ENCODE results near the gene DAPP1. TPM values are rescaled to one million over a fixed set of nuclear protein-coding genes. Genes with fewer than 3 reads are reported as not detected.

Gene DAPP1
- not detected in 2 replicates for total RNA-seq (2014; rRNA removed; shearing (Covaris generic))

GRCh38 chr4:99816545-99817308 is at the start of gene DAPP1:
Gene DAPP1 (plus strand): TSS chr4:99816827. CDS start chr4:99816914, 87 bp downstream.

GRCh38 chr4:99894161-99894997 is 77.8 kb downstream of the DAPP1 start, which contains the start of gene LAMTOR3:
Gene LAMTOR3 (minus strand): TSS chr4:99894427. CDS start chr4:99893963, 464 bp downstream.

Other genes with a start within 250 kb of the DAPP1 start
- not detected in 2 replicates for gene MTTP, start 242.0 kb upstream of the DAPP1 start, total RNA-seq (2014; rRNA removed; shearing (Covaris generic))
- not detected in 2 replicates for gene C4orf54, start 159.0 kb upstream of the DAPP1 start, total RNA-seq (2014; rRNA removed; shearing (Covaris generic))
- gene LAMTOR3, start 77.6 kb downstream of the DAPP1 start, total RNA-seq (2014; rRNA removed; shearing (Covaris generic)): 8.4 and 14.2 TPM in 2 replicates
- gene DNAJB14, start 129.8 kb downstream of the DAPP1 start, total RNA-seq (2014; rRNA removed; shearing (Covaris generic)): 31.1 and 37.0 TPM in 2 replicates
- gene H2AZ1, start 133.4 kb downstream of the DAPP1 start, total RNA-seq (2014; rRNA removed; shearing (Covaris generic)): 464 and 505 TPM in 2 replicates